Measurements from ENCODE around the gene SLC17A1. TPM values are rescaled to one million over a fixed set of nuclear protein-coding genes. Genes with fewer than 3 reads are reported as not detected.

Gene SLC17A1
- total and polyA plus RNA-seq, 2 donors (not counting 3 experiments of a cell fraction or from before 2014, with no cell fraction given), result not detected

- DNase-seq (ENCODE audit: low read depth, low spot score), result no peak
- H3K79me2 ChIP-seq (ENCODE audit: control insufficient read depth, insufficient read depth, low read length), result no peaks in the 10 kb centered on the region
- dilution Hi-C loops (cut with MboI; ENCODE audit: extremely low pct_ligation_motif_present, low sequenced_read_pairs) (no loop called here), intact Hi-C loops (cut with micrococcal nuclease) (no loop called here)
- CTCF ChIA-PET, result interaction anchor here (1.7 kb wide), 1 partner anchor 90 kb away, joined by 5 read pairs; no protein-coding TSS in a partner anchor
- H3K4me1 ChIP-seq (ENCODE audit: control insufficient read depth, extremely low read depth, insufficient read depth, low read length), result no peaks in the 10 kb centered on the region
- peaks cover 0 to 3% of the 10 kb centered on the region in 2 experiments for H3K27me3 ChIP-seq (ENCODE audit: control insufficient read depth in 2 of 2, insufficient read depth in 2 of 2, low read length in 2 of 2)
- H3K9me1 ChIP-seq (replicated peaks; ENCODE audit: control insufficient read depth, extremely low read depth, insufficient read depth, low read length), result no peaks in the 10 kb centered on the region
- POLR2A ChIA-PET, result no interaction called here
- no peaks in the 10 kb centered on the region for H3K9me3 ChIP-seq (replicated peaks; ENCODE audit: control insufficient read depth, insufficient read depth, low read length)
- H3K36me3 ChIP-seq (ENCODE audit: control insufficient read depth in 2 of 2, extremely low read depth in 1 of 2, insufficient read depth in 2 of 2, low read length in 2 of 2), result no peaks in the 10 kb centered on the region
- BruUV-seq (replicated peaks), result no TSS peak
- FAIRE-seq, result no peak
- H2AFZ ChIP-seq (ENCODE audit: low read depth, low read length), result no peak overlapping the region
- no peak overlapping the region for H3K27ac ChIP-seq (ENCODE audit: insufficient read depth, low read depth, low read length)
- no peak overlapping the region for H3K9ac ChIP-seq (replicated peaks; ENCODE audit: extremely low read depth, insufficient read depth, low read length)
- H4K20me1 ChIP-seq (replicated peaks; ENCODE audit: control insufficient read depth, extremely low read depth, insufficient read depth, low read length), result no peaks in the 10 kb centered on the region
- no peak overlapping the region for H3K4me3 ChIP-seq (replicated peaks in 1 of 3; ENCODE audit: insufficient read depth in 1 of 3, low read depth in 1 of 3, low read length in 3 of 3)
- no peak for TF ChIP-seq CTCF (IDR thresholded peaks at IDR 0.05; ENCODE audit: extremely low read depth in 1 of 2, insufficient read depth in 1 of 2, low read depth in 1 of 2, low read length in 2 of 2)
- TF ChIP-seq POLR2AphosphoS5 (IDR thresholded peaks at IDR 0.05; ENCODE audit: insufficient read depth, low read depth, low read length), result no peak
- TF ChIP-seq MAX (IDR thresholded peaks at IDR 0.05; ENCODE audit: insufficient read depth, insufficient read length), result no peak
- TF ChIP-seq FOS (IDR thresholded peaks at IDR 0.05; ENCODE audit: borderline replicate concordance, insufficient read depth, low read length), result no peak
- TF ChIP-seq EZH2 (IDR thresholded peaks at IDR 0.05; ENCODE audit: borderline replicate concordance, low read depth, low read length, severe bottlenecking), result no peak
- no peak for TF ChIP-seq POLR2A (IDR thresholded peaks at IDR 0.05; ENCODE audit: low read depth, low read length)
- no peak for TF ChIP-seq MYC (IDR thresholded peaks at IDR 0.05; ENCODE audit: low read depth, low read length)
- TF ChIP-seq JUN (IDR thresholded peaks at IDR 0.05; ENCODE audit: borderline replicate concordance, insufficient read depth, insufficient read length, low read depth), result no peak
- no peak for TF ChIP-seq GATA2 (IDR thresholded peaks at IDR 0.05; ENCODE audit: insufficient read depth, insufficient read length, low read depth, low read length)
- H3K4me2 ChIP-seq (ENCODE audit: insufficient read depth, low read length), result no peak overlapping the region
These were observed 47.0 kb upstream of the SLC17A1 start for GRCh38 chr6:25878721-25879322.

All from endothelial cell of umbilical vein (primary cell).